ENCODE measurements around the gene PRR5. TPM values are rescaled to one million over a fixed set of nuclear protein-coding genes. Genes with fewer than 3 reads are reported as not detected.

PRR5 gene
- total RNA-seq, 1 experiment from 2014 or later = 11.8 TPM

DNA sequence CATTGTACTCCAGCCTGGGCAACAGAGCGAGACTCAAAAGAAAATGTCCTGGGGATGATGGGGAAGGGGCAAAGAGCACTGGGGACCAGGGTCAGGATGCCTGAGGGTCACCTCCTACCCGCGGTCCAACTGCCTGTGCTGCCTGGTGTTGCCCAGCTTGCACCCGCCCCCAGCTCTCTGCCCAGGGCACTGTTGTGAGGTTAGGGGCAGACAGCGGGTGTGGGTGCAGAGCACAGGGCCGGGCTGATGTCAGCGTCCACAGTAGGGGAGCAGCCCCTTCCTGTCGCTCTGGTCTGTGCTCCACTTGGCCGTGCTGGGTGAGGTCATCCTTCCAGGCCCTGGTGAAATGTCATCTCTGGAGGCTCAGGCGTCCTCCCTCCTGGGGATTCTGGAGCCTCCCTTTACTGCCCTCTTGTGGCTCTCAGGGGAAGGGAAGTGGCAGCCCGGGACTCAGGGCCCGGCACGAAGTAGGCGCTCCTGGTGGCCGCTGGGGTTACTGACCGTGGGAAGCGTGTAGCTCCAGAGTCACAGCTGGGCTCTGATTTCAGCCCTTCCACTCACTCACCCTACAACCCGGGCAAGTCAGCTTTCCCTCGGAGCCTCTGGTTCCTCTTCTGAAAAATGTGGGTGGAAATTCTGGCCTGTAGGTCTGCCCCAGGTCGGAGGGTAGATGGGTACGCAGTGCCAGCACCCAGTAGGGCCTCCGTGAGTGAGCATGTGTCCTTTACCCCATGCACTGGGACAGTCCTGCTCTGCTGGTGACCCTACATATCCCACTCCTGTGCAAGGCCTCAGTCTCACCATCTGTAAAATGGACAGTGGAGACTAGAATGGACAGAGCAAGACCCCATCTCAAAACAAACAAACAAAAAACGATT is 17.3 kb upstream of the PRR5 start:
- H3K18ac ChIP-seq (ENCODE audit: insufficient read length, low read depth, low read length) = peak overlapping the region; percentile 9
- no peak overlapping the region for H2AFZ ChIP-seq (ENCODE audit: low read length)
- no peak overlapping the region for H3K4me3 Mint-ChIP-seq

More for the DNA sequence above, 17.3 kb upstream of the PRR5 start:
- H2BK5ac ChIP-seq (ENCODE audit: insufficient read length, low read length) = no peak overlapping the region
- Mint-ChIP-seq H3K36me3 (ENCODE audit: insufficient read depth in 1 of 3, low read depth in 3 of 3) (no peaks in the 10 kb centered on the region), H3K27me3 (ENCODE audit: low read depth) (peaks cover 4% of the 10 kb centered on the region), H3K4me1 (peaks cover 10 to 23% of the 10 kb centered on the region in 2 experiments), H3K27ac (peak overlapping the region in 2 of 3 experiments; percentile 19 to 87; a peak in 2 of 7 replicates), H3K9me3 (no peaks in the 10 kb centered on the region)
- no peaks in the 10 kb centered on the region for H3K9me3 ChIP-seq (ENCODE audit: control insufficient read depth, low read depth, low read length)
- no peak overlapping the region for H3K27ac ChIP-seq (ENCODE audit: insufficient read length, low read depth, low read length)
- peak; percentile 95 for DNase-seq
- no peaks in the 10 kb centered on the region for H3K4me1 ChIP-seq (ENCODE audit: insufficient read depth, low read length)
- H3K9ac ChIP-seq (ENCODE audit: extremely low read depth, insufficient read length, low read length) = no peak overlapping the region
- no peaks in the 10 kb centered on the region for H3K79me2 ChIP-seq (ENCODE audit: insufficient read depth, low read length)
- H2BK15ac ChIP-seq (ENCODE audit: low read depth, low read length) = no peak overlapping the region
- H2AK5ac ChIP-seq (ENCODE audit: insufficient read length, low read length) = no peak overlapping the region
- no peak overlapping the region for H4K5ac ChIP-seq (ENCODE audit: insufficient read length, low read depth, low read length)
- no peaks in the 10 kb centered on the region for H4K20me1 ChIP-seq (ENCODE audit: control insufficient read depth, insufficient read depth, insufficient read length)
- no peak overlapping the region for H3K56ac ChIP-seq (ENCODE audit: insufficient read length, low read depth, low read length)
- H3K4me2 ChIP-seq (ENCODE audit: insufficient read depth, insufficient read length, low read length) = no peak overlapping the region
- no peak overlapping the region for H3K23ac ChIP-seq (ENCODE audit: insufficient read length, low read depth, low read length)
- H3K4ac ChIP-seq (ENCODE audit: low read depth, low read length) = no peak overlapping the region
- H2BK120ac ChIP-seq (ENCODE audit: low read depth, low read length, poor library complexity, severe bottlenecking) = no peak overlapping the region
- no peaks in the 10 kb centered on the region for H3K79me1 ChIP-seq (ENCODE audit: insufficient read depth, low read depth, low read length, poor library complexity, severe bottlenecking)
- no peak overlapping the region for H4K8ac ChIP-seq (replicated peaks; ENCODE audit: insufficient read length, low read depth, low read length)
- TF ChIP-seq, protein P1, sequence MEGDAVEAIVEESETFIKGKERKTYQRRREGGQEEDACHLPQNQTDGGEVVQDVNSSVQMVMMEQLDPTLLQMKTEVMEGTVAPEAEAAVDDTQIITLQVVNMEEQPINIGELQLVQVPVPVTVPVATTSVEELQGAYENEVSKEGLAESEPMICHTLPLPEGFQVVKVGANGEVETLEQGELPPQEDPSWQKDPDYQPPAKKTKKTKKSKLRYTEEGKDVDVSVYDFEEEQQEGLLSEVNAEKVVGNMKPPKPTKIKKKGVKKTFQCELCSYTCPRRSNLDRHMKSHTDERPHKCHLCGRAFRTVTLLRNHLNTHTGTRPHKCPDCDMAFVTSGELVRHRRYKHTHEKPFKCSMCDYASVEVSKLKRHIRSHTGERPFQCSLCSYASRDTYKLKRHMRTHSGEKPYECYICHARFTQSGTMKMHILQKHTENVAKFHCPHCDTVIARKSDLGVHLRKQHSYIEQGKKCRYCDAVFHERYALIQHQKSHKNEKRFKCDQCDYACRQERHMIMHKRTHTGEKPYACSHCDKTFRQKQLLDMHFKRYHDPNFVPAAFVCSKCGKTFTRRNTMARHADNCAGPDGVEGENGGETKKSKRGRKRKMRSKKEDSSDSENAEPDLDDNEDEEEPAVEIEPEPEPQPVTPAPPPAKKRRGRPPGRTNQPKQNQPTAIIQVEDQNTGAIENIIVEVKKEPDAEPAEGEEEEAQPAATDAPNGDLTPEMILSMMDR (conservative IDR thresholded peaks at IDR 0.05) = peak; percentile 99
- no CpG with 5 or more reads among the region's 23 CpGs for WGBS (ENCODE audit: extremely low coverage, insufficient read length, low lambda C conversion rate)
- no peak overlapping the region for H2BK12ac ChIP-seq (ENCODE audit: insufficient read length, low read depth, low read length)
- no peak overlapping the region for H3K14ac ChIP-seq (ENCODE audit: insufficient read depth, low read length)
- no peaks in the 10 kb centered on the region for H3K23me2 ChIP-seq (ENCODE audit: insufficient read length, low read depth, low read length, poor library complexity, severe bottlenecking)
- no peak overlapping the region for H3T11ph ChIP-seq (ENCODE audit: low read length)
- no peaks in the 10 kb centered on the region for H3K27me3 ChIP-seq (ENCODE audit: insufficient read depth, low read length)
- H4K91ac ChIP-seq (ENCODE audit: insufficient read length, low read depth, low read length) = no peak overlapping the region
- H2BK20ac ChIP-seq (ENCODE audit: low read depth, low read length, poor library complexity, severe bottlenecking) = no peak overlapping the region
